Stimulated activated CD4-positive, alpha-beta T cell treated with anti-CD3 and anti-CD28 coated beads, TNF-alpha, amount 100 ng/mL, for 1 hour (primary cell): ENCODE data around the gene CYB5R4.

Source experiments
- DNase-seq, 3 donors: peaks; one replicate each; pipeline ENCODE4 v3.0.0-alpha.2; 2020; ENCODE audit warnings: low read depth in 3 of 3, low spot score in 1 of 3

Gene CYB5R4, protein sequence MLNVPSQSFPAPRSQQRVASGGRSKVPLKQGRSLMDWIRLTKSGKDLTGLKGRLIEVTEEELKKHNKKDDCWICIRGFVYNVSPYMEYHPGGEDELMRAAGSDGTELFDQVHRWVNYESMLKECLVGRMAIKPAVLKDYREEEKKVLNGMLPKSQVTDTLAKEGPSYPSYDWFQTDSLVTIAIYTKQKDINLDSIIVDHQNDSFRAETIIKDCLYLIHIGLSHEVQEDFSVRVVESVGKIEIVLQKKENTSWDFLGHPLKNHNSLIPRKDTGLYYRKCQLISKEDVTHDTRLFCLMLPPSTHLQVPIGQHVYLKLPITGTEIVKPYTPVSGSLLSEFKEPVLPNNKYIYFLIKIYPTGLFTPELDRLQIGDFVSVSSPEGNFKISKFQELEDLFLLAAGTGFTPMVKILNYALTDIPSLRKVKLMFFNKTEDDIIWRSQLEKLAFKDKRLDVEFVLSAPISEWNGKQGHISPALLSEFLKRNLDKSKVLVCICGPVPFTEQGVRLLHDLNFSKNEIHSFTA

DNA sequence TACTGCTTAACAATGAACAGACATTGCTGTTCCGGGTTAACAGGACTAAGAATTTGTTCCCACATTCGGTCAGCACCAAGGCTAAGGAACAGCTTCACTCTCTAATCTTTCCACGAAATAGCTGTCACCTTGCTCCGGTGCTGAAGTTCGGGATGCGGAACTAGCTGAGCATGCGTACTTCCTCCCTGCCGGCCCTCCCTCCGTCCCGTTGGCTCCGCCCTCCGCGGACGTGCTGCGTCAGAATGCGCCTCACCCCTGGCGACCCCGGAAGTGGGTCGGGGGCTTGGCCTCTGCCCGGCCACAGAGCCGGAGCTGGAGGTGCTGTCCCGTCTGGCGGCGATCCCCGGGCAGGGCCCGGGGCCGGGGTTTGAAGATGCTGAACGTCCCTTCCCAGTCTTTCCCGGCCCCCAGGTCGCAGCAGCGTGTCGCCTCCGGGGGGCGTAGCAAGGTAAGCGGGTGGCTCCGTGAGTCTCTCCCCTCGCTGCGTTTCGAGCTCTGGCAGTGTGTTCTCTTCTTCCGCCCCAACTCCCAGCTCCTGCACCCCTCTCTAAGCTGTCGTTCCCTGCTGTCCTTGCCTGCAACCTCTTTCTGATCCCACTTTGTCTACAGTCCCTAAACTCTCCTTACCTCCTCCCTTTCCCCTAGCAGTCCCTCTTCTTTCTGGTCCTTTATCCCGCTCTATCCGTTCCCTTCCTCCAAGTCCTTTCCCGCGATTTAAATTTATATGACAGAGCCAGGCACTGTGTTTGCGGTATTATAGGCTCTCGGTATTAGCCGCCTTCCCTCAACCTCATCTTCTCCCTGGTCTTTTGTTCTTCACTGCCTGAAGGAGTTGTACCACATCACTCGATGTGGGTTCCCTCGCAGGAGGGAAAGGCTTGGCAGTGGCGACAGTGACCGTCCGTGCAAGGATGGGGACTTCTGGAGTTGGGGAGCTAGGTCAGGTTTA lies at the start of gene CYB5R4:
CYB5R4 (plus strand) TSS at position 280 of the 949 bp plus-strand sequence; CDS start at position 374, 94 bp downstream.
- DNase-seq, result peak; percentile 78 to 88 (median 82)

DNA sequence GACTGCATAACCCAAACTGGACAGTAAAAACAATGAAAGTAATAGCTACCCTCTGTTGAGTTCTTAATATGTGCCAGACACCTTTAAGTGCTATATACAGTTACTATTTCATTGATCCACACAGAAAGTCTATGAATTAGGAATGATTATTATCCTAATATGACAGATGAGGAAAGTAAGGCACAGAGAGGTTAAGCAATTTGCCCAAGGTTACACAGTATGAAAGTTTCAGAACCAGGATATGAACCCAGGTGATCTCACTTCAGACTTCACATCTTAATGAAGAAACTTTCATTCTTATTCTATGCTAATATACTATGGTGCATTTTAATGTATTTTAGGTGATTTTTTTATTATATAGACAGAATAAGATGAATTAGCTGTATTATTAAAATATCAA lies 46.9 kb upstream of the CYB5R4 start:
- no peak for DNase-seq

DNA sequence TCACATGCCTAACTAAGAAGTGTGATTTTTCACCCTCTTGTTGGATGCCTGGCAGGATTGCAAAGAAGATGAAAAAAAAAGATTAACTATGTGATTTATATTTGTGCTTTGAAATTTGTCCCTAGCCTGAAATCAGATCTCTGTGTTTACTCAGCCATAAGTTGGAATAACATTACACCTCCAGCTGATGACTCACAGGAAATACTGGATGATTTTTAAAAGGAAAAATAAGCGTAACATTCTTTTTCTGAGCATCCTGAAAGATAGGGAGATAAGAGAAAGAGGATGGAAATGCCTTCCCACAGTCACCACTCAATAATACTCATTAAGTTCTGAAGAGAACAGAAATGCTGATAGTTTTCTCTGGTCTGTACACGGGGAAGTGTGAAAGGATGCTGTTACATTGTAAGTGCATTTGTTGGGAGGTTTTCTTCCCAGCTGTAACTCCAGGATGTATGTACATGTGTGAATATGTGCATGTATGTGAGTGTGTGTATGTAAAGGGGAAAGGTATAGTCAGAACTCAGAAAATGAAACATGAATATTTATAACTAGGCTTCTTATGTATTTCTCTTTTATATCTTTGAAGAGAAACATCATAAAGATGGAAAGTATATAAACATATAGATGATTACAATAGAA lies 43.7 kb upstream of the CYB5R4 start:
- no peak for DNase-seq

DNA sequence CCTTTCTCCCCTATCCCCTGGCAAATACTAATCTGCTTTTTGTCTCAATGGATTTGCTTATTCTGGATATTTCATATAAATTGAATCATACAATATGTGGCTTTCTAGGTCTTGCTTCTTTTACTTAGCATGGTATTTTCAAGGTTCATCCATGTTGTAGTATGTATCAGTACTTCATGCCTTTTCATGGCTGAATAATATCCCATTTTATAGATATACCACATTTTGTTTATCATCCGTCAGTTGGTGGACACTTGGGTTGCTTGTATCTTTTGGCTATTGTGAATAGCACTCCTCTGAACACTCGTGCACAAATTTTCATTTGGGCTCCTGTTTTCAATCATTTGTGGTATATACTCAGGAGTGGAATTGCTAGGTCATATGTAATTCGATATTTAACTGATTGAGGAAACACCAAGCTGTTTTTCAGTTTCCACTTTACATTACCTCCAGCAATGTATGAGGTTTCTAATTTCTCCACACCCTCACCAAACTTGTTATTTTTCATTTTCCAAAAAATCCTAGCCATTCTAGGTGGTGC lies 36.8 kb upstream of the CYB5R4 start:
- no peak for DNase-seq

DNA sequence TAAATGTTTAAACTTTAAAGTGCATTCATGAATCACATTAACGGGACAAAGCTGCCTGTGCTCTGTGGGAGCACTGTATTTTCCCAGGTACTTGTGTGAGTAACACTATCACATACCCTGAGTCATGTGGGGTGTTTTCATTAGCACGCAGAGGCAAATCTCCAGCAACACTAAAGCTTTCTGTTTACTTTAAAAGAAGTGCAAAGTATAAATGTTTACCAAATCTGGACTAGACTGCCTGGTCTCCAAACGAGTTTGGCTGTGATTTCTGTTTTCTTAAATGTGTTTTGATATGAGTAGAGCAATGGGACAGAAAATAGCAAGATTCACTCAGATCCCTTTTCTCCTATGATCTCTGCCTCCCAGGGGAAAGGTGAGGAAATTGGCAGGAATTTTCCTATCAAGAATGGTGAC lies 35.1 kb upstream of the CYB5R4 start:
- DNase-seq, result no peak

DNA sequence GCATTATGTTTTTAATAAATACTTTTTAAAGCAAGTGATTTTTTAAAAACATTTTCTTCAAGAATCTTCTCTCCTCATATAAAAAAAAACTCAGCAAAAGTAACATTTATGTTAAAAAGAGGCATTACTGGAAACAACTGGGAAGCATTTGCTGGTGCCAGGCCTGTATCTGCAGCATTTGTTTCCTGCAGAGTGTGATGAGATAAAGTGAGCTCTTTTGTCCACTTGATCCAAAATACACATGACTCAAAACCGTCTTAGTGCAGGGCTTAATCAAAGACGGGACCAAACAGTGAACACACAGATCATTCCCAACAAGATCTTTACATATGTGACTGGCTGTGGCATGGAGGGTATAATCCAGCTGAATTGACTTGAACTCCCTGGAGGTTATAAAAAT lies 34.7 kb upstream of the CYB5R4 start:
- DNase-seq, result no peak

DNA sequence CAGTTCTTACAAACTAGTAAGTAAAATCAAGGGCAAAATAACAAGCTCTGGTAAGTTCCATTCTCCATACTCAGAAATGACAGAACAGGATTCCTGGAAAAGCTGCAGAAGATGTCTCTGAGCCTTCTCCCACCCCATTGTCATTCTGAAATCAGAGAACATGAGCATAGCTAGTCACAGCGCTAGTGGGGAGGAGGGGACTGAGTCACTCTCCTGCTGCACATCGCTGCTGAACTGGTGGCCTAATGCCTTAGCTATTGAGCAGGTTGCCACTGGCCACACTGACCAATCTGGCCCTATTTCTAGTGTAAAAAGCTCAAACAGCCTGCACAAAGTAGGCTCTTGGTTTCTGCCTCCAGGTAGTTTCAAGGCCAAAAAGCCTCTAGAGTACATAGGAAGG lies 32.4 kb upstream of the CYB5R4 start:
- no peak for DNase-seq

DNA sequence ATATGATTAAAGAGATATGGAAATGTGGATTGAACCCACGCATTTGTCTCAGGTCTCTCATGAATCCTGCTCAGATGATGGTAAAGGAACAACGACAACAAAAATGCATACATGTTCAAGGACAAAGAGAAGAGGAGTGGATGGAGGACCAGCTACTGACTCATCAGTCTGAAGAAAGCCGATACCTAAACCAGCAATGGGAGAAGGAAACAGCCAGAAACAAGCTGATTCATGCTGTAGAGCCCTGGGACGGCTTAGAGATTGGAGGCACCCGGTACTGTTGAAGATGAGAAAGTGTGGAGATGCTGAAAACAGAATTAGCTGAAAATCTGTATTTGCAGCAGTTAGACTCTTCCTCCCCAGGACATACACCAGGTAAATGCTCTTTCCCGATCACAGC lies 20.8 kb upstream of the CYB5R4 start:
- DNase-seq, result no peak

DNA sequence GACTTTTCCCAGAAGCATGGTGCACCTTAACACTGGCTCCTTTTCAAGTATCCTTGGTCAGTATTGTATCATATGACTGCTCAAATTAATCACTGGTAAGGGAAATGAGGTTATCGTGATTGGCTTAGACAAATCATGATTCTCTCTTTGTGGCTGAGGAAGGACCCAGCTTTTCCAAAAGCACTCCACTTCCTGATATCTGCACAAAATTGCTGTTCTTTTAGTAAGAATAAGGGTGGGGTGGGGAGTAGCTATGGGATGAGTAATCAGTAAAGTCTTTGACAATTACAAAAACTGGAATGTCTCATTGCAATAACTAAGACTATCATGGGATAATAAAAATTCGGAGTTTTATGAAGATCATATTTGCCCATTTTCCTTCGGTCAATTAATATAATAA lies 15.3 kb upstream of the CYB5R4 start:
- no peak for DNase-seq

DNA sequence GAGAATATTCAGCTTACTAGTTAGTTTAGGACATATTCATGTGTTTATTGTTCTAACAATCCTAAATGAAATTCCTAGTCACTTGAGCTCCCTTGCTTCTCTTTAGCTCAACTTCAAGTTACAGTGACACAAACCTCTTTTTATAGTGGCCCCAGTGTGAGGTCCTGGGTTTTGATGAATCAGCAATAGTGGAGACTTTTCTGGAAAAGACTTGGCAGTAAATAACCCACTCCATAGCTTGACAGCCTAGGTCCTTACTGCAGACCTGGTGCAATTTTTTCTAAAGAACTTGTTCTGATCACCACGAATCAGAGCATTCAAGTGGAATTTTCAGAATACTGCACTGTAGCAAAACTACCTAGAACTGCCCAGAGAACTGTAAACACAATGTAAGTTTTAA lies 13.2 kb upstream of the CYB5R4 start:
- no peak for DNase-seq

DNA sequence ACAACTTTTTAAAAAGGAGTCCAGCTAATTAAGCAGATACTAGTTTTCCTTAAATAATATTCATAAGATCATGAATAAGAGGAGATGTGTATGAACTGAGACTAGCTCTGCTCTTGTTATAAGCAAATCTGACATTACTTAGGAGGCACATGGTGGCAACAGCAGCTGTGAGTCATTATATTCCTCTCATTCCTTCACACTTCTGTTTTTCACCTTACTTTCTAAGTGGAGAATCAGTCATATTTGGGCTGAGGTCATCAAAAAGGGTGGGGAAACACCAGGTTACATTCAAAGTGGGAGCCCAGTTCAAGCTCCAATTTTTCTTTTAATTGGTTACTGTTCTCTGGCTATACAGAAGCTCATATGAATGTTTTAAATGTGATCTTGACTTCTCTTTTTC lies 12.3 kb upstream of the CYB5R4 start:
- DNase-seq, result no peak

DNA sequence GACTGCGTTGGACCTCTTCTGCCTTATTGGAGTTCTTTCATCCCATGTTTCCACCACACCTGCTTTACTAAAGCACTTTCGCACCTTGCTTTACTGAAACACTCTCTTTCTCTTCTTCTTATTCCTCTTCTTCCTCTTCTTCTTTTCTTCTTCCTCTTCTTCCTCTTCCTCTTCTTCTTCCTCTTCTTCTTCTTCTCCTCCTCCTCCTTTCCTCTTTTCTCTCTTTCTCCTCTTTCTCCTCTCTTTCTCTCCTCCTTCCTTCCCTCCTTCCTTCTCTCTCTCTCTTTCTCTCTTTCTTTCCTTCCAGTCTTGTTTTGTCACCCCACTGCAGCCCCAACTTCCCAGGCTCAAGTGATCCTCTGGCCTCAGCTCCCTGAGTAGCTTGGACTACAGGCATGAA lies 10.4 kb upstream of the CYB5R4 start:
- no peak for DNase-seq

DNA sequence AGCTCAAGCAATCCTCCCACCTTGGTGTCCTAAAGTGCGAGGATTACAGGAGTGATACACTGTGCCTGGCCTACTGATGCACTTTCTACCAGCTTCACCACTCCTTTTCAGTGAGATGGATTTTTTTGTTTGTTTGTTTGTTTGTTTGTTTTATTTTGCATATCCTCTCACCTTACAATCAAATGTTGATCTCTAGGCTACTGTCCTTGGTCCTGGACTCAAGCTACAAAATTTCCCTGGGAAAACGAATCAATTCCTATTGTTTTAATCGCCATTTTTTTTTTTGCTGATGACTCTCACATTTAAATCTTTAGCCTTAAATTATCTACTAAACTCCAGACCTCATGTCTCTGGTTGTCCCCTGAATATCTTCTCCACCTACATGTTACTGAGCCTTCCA lies 9.9 kb upstream of the CYB5R4 start:
- no peak for DNase-seq

DNA sequence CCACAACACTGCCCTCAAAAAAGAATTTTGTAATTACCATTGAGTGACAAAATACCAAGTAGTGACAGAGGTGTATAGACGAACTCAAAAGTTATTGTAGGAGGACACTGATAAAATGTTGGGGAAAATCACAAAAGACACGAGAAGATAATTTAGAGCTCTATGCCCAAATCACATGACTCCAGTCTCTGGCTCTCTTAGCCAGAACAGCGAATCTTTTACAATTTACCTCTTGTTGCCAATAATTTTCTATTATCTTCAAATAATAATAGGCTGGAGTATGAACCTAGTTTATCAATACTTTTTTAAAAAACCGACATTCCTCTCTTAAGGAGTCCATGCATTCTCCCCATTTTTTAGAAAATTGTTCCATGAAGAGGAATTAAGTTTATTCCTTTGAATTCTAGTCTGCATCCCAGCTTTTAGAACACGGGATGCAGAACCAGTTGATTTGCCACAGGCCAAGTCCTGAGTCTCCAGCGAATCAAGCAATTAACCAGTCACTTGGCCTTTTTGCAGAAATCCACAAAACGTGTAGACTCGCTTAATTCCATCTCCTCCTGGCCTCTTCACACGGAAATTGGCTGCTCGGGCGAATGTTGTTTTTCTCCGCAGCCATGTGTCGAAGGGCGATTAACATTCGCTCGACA lies 6.8 kb upstream of the CYB5R4 start:
- DNase-seq, result no peak

DNA sequence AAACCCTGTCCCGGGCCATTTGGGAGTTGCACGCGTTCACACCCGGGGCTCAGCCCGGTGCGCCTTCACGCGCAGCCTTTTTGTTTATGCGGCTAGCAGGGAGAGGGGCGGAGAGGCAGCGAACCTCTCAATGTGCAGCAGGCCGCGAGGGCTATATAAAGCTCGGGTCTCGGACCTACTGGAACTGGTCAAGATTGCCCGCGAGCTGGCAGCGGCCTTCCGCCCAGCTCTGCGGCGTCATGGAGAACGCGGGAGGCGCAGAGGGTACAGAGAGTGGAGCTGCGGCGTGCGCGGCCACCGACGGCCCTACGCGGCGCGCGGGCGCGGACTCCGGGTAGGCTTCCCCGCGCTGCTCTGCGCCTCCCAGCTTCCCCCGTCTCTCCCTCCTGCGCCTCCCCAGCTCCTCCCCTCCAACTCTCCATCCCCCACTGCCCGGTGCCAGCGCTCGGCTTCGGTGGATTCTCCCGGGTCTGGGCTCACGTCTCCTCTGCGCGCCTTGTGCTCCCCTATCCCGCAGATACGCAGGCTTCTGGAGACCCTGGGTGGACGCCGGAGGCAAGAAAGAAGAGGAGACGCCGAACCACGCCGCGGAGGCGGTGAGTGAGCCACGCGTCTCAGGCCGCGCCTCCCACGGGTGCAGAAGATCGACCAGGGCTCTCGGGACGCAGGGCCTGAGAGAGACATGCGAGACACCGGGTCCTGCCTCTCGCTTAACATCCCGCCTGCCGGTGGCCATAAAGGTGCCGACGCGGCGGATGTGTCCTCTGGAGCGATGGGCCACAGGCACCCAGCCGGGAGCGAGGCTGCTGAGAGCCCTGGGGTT lies 6.1 kb upstream of the CYB5R4 start, which contains the start of gene RIPPLY2:
RIPPLY2 (plus strand) TSS at position 183 of the 823 bp plus-strand sequence; CDS start at position 240, 57 bp downstream.
- DNase-seq, result no peak

DNA sequence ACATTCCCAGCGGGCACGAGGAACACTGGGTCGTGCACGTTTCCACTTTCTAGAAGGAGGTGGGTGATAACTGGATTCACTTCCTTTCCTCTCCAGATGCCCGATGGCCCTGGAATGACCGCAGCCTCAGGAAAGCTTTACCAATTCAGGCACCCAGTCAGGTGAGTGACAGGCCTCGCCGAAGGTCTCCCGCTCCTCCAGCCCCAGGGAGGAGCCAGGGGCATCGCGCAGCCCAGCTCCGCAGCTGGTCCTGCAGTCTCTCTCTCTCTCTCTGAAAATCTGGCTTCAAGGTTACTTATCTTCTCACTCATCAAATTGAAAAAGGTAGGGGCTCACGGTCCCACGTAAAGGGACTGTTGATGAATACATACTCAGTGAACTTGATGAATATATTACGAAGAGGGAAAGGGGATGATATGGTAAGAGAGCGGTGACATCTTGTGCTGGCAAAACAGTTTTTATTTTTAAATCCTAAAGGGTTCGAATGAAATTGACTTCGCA lies 5.4 kb upstream of the CYB5R4 start:
- no peak for DNase-seq

DNA sequence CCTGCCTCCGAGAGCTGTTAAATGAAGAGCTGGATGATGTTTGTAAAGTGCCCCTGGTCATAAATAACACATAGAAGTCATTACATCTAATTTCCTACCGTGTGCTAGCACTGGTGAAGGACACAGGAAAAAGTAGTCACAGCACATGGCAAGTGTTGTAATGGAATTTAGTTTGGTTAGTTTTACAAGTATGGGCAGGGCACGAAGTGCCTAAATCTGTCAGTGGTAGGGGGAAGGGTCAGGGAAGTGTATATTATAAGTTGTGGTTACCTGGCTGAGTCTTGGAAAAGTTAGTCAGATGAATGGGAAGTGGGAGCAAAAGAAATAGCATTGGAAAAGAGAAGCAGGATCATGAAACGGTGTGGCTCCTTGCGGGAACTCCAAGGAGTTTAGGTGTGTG lies 4.7 kb upstream of the CYB5R4 start:
- no peak for DNase-seq

DNA sequence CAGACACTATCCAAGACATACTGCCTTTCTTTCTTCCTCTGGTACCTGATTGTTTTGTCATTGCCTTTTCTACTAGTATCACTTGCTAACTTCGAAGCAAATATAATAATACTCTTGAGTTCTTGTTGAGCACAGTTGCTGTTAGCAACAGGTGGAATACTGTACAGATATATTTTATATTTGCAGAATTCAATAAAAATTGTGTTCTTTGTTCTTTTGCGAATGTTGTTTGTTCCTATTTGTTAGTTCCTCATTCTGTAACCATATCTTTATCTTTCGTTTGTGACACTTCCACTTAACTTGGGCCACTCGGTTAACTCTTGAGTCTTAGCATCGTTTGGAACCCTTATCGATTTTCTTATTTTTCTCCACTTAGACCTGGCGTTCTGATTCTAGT lies 868 bp downstream of the CYB5R4 start:
- DNase-seq, result no peak

DNA sequence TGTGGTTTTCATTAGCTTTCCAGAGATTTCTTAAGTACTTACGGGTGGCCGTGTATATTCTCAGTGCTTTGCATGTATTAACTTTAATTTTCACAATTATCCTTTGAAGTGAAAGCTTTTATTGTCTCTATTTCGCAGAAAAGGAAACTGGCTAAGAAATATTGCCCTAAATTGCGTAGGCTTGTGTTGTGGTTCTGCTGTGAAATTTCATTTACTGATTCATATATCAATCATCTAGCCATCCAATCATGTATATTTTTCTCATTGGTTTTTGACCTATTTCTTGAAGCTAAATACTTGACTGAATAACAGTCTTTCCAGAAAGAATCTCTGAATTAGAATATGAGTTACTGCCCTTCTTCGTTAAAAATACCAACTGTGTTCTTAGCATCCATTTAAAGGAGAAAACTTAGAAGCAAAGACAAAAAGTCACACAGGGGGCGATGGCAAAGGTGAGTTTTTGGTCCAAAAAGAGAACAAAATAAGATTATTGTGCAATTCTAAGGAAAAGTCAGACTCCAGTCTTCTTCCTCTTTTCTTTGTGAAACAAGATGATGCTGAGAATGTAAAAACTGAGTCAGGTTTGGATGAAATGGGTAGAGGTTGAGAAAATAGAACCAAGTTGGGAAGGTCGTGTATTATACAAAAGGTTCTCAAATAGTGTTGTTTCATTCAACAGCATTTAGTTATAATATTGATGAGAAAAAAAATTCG lies 1.4 kb downstream of the CYB5R4 start:
- no peak for DNase-seq
